H1 (cell line): ENCODE measurements around the gene RCC1. TPM values are rescaled to one million over a fixed set of nuclear protein-coding genes. Genes with fewer than 3 reads are reported as not detected.
A peak's percentile ranks its signal among the peaks of the same experiment; 100 is the strongest.

Experiments
- CTCF ChIA-PET: fragments of 300-600 bp; sonication (Branson Sonifier 250); formaldehyde crosslinking; loops from one replicate; lab custom pipeline; 2021; ENCODE audit not compliant: partially characterized antibody; lab: Charles Lee
- POLR2A ChIA-PET: fragments of 300-600 bp; sonication (Branson Sonifier 250); formaldehyde crosslinking; loops from one replicate; lab custom pipeline; 2021; ENCODE audit warnings: inconsistent platforms; ENCODE audit not compliant: partially characterized antibody; lab: Charles Lee
- DNase-seq, 2 experiments: peaks; one replicate each; pipeline versions ENCODE4 v3.0.0 to v3.0.0-alpha.2; 2010 to 2022; ENCODE audit warnings: low spot score in 2 of 2, low read depth in 1 of 2, mixed read lengths in 1 of 2
- FAIRE-seq: peaks from 2 replicates; lab custom pipeline; 2011; peaks lifted over from hg19 to GRCh38; lab: Jason Lieb, UNC
- H2AFZ ChIP-seq: 2 replicates; pipeline ENCODE4 v1.8.1; 2012; ENCODE audit warnings: low read length, inconsistent platforms
- H2AK5ac ChIP-seq: 2 replicates; pipeline ENCODE4 v1.6.1; 2013; ENCODE audit warnings: low read depth, low read length
- H2BK120ac ChIP-seq: replicated peaks from 2 replicates; pipeline ENCODE3; 2013; ENCODE audit warnings: low read depth, low read length, inconsistent platforms
- H2BK12ac ChIP-seq: 2 replicates; pipeline ENCODE4 v1.6.1; 2013; ENCODE audit warnings: low read depth, low read length
- H2BK15ac ChIP-seq: 2 replicates; pipeline ENCODE4 v1.6.1; 2013; ENCODE audit warnings: low read length
- H2BK20ac ChIP-seq: 2 replicates; pipeline ENCODE4 v1.6.1; 2013; ENCODE audit warnings: low read length
- H2BK5ac ChIP-seq: 2 replicates; pipeline ENCODE4 v1.6.1; 2013; ENCODE audit warnings: low read depth, low read length
- H3K14ac ChIP-seq: 2 replicates; pipeline ENCODE4 v1.6.1; 2013; ENCODE audit warnings: inconsistent platforms; ENCODE audit not compliant: insufficient read length
- H3K18ac ChIP-seq: 2 replicates; pipeline ENCODE4 v1.6.1; 2013; ENCODE audit warnings: low read length; ENCODE audit errors: extremely low read depth
- H3K23ac ChIP-seq: 2 replicates; pipeline ENCODE4 v1.6.1; 2013; ENCODE audit warnings: inconsistent platforms; ENCODE audit not compliant: insufficient read length
- H3K23me2 ChIP-seq: 2 replicates; pipeline ENCODE4 v1.6.1; 2013; ENCODE audit warnings: low read depth, low read length
- H3K27ac ChIP-seq: 2 replicates; pipeline ENCODE4 v1.6.1; 2011; ENCODE audit warnings: low read depth, low read length, inconsistent platforms
- H3K27me3 ChIP-seq, 4 experiments: replicated peaks in 1 of 4; 1 replicate in 1 of 4; 2 replicates in 3 of 4; pipeline versions ENCODE4 v1.6.1 to v1.8.1; 2011 to 2013; ENCODE audit warnings: low read length in 3 of 4, mild to moderate bottlenecking in 3 of 4, inconsistent platforms in 2 of 4, mixed read lengths in 2 of 4, moderate library complexity in 1 of 4; ENCODE audit not compliant: control insufficient read depth in 3 of 4, insufficient read depth in 3 of 4; ENCODE audit errors: extremely low read depth in 1 of 4
- H3K36me3 ChIP-seq, 4 experiments: 2 replicates each; pipeline versions ENCODE4 v1.6.1 to v1.8.1; 2011 to 2013; ENCODE audit warnings: mild to moderate bottlenecking in 4 of 4, low read length in 3 of 4, moderate library complexity in 2 of 4, control low read depth in 1 of 4, inconsistent platforms in 1 of 4; ENCODE audit not compliant: insufficient read depth in 4 of 4, control insufficient read depth in 2 of 4
- H3K4ac ChIP-seq: replicated peaks from 2 replicates; pipeline ENCODE3; 2013; ENCODE audit warnings: low read length, low read depth, mixed read lengths, inconsistent platforms; ENCODE audit not compliant: insufficient read length
- H3K4me1 ChIP-seq, 4 experiments: replicated peaks in 1 of 4; 1 replicate in 1 of 4; 2 replicates in 3 of 4; pipeline versions ENCODE4 v1.6.1 to v1.8.1; 2011 to 2013; ENCODE audit warnings: low read length in 3 of 4, inconsistent platforms in 2 of 4, mixed read lengths in 1 of 4; ENCODE audit not compliant: insufficient read depth in 4 of 4, control insufficient read depth in 3 of 4
- H3K4me2 ChIP-seq, 2 experiments: 2 replicates each; pipeline versions ENCODE4 v1.6.1 to v1.8.1; 2011 to 2013; ENCODE audit warnings: low read depth in 2 of 2, low read length in 2 of 2, control low read depth in 1 of 2, inconsistent platforms in 1 of 2, mild to moderate bottlenecking in 1 of 2; ENCODE audit not compliant: insufficient read depth in 1 of 2
- H3K4me3 ChIP-seq, 4 experiments: fragments of 200-600, 300-600 bp in 1 of 4; sonication (generic), shearing (Covaris generic), sonication (Bioruptor Twin) in 1 of 4; 2 replicates each; pipeline versions ENCODE4 v1.5.1 to v1.8.1; 2011 to 2016; ENCODE audit warnings: low read length in 4 of 4, low read depth in 3 of 4, control low read depth in 2 of 4, inconsistent platforms in 2 of 4, mild to moderate bottlenecking in 2 of 4, mixed read lengths in 1 of 4, moderate library complexity in 1 of 4; ENCODE audit not compliant: insufficient read depth in 2 of 4; ENCODE audit errors: extremely low read depth in 1 of 4
- H3K56ac ChIP-seq: replicated peaks from 2 replicates; pipeline ENCODE3; 2013; ENCODE audit warnings: low read depth, mild to moderate bottlenecking, mixed read lengths, low read length, inconsistent platforms; ENCODE audit not compliant: insufficient read length
- H3K79me1 ChIP-seq: 2 replicates; pipeline ENCODE4 v1.6.1; 2013; ENCODE audit warnings: low read depth, low read length, control low read depth
- H3K79me2 ChIP-seq, 2 experiments: 2 replicates each; pipeline versions ENCODE4 v1.6.1 to v1.8.1; 2012 to 2013; ENCODE audit warnings: low read length in 2 of 2, mild to moderate bottlenecking in 2 of 2, inconsistent platforms in 1 of 2; ENCODE audit not compliant: insufficient read depth in 2 of 2, control insufficient read depth in 1 of 2
- H3K9ac ChIP-seq, 4 experiments: replicated peaks in 1 of 4; 1 replicate in 1 of 4; 2 replicates in 3 of 4; pipeline versions ENCODE4 v1.6.1 to v1.8.1; 2011 to 2013; ENCODE audit warnings: low read depth in 3 of 4, low read length in 3 of 4, control low read depth in 2 of 4, mild to moderate bottlenecking in 2 of 4, moderate library complexity in 2 of 4, inconsistent platforms in 1 of 4; ENCODE audit errors: extremely low read depth in 1 of 4
- H3K9me3 ChIP-seq, 2 experiments: 2 replicates each; pipeline versions ENCODE4 v1.6.1 to v1.8.1; 2012 to 2013; ENCODE audit warnings: mild to moderate bottlenecking in 2 of 2, moderate library complexity in 2 of 2, control low read depth in 1 of 2, inconsistent platforms in 1 of 2, low read depth in 1 of 2, low read length in 1 of 2, mixed read lengths in 1 of 2; ENCODE audit not compliant: insufficient read depth in 2 of 2
- H4K20me1 ChIP-seq, 2 experiments: replicated peaks in 1 of 2; 2 replicates each; pipeline versions ENCODE3 to v1.8.1; 2011 to 2013; ENCODE audit warnings: inconsistent platforms in 2 of 2, low read length in 2 of 2, mild to moderate bottlenecking in 1 of 2; ENCODE audit not compliant: insufficient read depth in 2 of 2, control insufficient read depth in 1 of 2
- H4K5ac ChIP-seq: 2 replicates; pipeline ENCODE4 v1.6.1; 2013; ENCODE audit warnings: low read length, low read depth, mixed read lengths, inconsistent platforms; ENCODE audit not compliant: insufficient read length
- H4K8ac ChIP-seq: 2 replicates; pipeline ENCODE4 v1.8.0; 2013; ENCODE audit warnings: mild to moderate bottlenecking, moderate library complexity, low read length, inconsistent platforms; ENCODE audit not compliant: insufficient read depth; ENCODE audit errors: extremely low read depth
- H4K91ac ChIP-seq: replicated peaks from 2 replicates; pipeline ENCODE3; 2013; ENCODE audit warnings: low read length, mixed read lengths, inconsistent platforms; ENCODE audit not compliant: insufficient read length
- CREB1 ChIP-seq: IDR thresholded peaks from 2 replicates; pipeline ENCODE4 v1.6.1; 2012; ENCODE audit warnings: inconsistent platforms
- E2F6 ChIP-seq: IDR thresholded peaks from 2 replicates; pipeline ENCODE4 v1.6.1; 2012; ENCODE audit warnings: inconsistent platforms
- EZH2 ChIP-seq: fragments of 200-600 bp; sonication (generic); IDR thresholded peaks from 2 replicates; pipeline ENCODE4 v1.7.1; 2012; ENCODE audit warnings: low read depth, mild to moderate bottlenecking, moderate library complexity, low read length, inconsistent platforms; ENCODE audit not compliant: severe bottlenecking
- FOSL1 ChIP-seq: IDR thresholded peaks from 2 replicates; pipeline ENCODE4 v1.6.1; 2011; ENCODE audit warnings: mild to moderate bottlenecking, low read depth, low read length, moderate library complexity; ENCODE audit not compliant: insufficient read depth
- HDAC2 ChIP-seq, 2 experiments: fragments of 300-600 bp in 1 of 2; sonication (generic) in 1 of 2; IDR thresholded peaks; 2 replicates each; pipeline ENCODE4 v1.6.1; 2011 to 2012; ENCODE audit warnings: low read depth in 2 of 2, low read length in 2 of 2, mild to moderate bottlenecking in 2 of 2, moderate library complexity in 2 of 2, borderline replicate concordance in 1 of 2, inconsistent platforms in 1 of 2
- POLR2AphosphoS5 ChIP-seq: IDR thresholded peaks from 2 replicates; pipeline ENCODE4 v1.6.1; 2011; ENCODE audit warnings: low read depth, low read length
- SAP30 ChIP-seq: fragments of 300-600 bp; sonication (generic); IDR thresholded peaks from 2 replicates; pipeline ENCODE4 v1.7.1; 2012; ENCODE audit warnings: low read length, moderate library complexity, mild to moderate bottlenecking, inconsistent platforms; ENCODE audit not compliant: insufficient read depth, insufficient replicate concordance
- SIRT6 ChIP-seq: IDR thresholded peaks from one replicate; pipeline ENCODE4 v1.7.1; 2012; ENCODE audit warnings: low read length, inconsistent platforms
- SUZ12 ChIP-seq: fragments of 200-600 bp; sonication (generic); IDR thresholded peaks from 2 replicates; pipeline ENCODE4 v1.6.1; 2012; ENCODE audit warnings: mild to moderate bottlenecking, inconsistent platforms, low read length, moderate library complexity, mixed read lengths
- TBP ChIP-seq: IDR thresholded peaks from 2 replicates; pipeline ENCODE4 v1.6.1; 2011; ENCODE audit warnings: low read depth, low read length, improper control_type of control experiment
- WGBS, 2 experiments: shearing (Covaris generic) in 1 of 2; methylation state at CpG; one replicate each; pipeline versions ENCODE4 v1.1.6 to v1.1.7; 2013 to 2015; ENCODE audit warnings: low lambda C conversion rate in 2 of 2, mixed read lengths in 2 of 2, inconsistent platforms in 1 of 2, low coverage in 1 of 2, missing lambda C conversion rate in 1 of 2; ENCODE audit not compliant: insufficient replicate concordance in 2 of 2, insufficient coverage in 1 of 2, insufficient read length in 1 of 2; ENCODE audit errors: extremely low coverage in 1 of 2, missing lambda C conversion rate in 1 of 2; 5-methylcytosine and 5-hydroxymethylcytosine counted together
- polyA plus RNA-seq, 7 experiments: library from polyadenylated mRNA; depleted of rRNA in 3 of 7; stranded (reverse) in 5 of 7; unstranded in 2 of 7; fragments of >200 nt in 5 of 7; fragments of 200-250 nt in 2 of 7; gene quantifications; 1 replicate in 5 of 7; 2 replicates in 1 of 7; 4 replicates in 1 of 7; pipeline versions ENCODE4 v1.2.1 to v1.2.3, GENCODE V29; 2011 to 2013; ENCODE audit warnings: missing spikeins in 2 of 7, mixed read lengths in 2 of 7
- total RNA-seq: library from RNA; stranded (reverse); fragmentation: NEBNext Ultra II Directional; extraction: Animal tissue kit (Norgen Biotek cat#: 25700); gene quantifications from 2 replicates; pipeline ENCODE4 v1.2.1, GENCODE V29; 2021

The RCC1 gene
- total and polyA plus RNA-seq, 2 of the 8 experiments (the other 6 are each of a cell fraction or from before 2014, with no cell fraction given) = 48.5 to 98.4 TPM

GRCh38 chr1:28518745-28519341 lies 13.0 kb downstream of the RCC1 start:
- Histone ChIP-seq H3K4ac (peak overlapping the region; percentile 4), H3K23ac (no peak overlapping the region), H4K8ac (peak overlapping the region; percentile 95), H2BK120ac (peak overlapping the region; percentile 12), H3K4me3 (peak overlapping the region; percentile 66 to 83 (median 78)), H3K4me1 (peaks cover 7 to 16% (median 11%) of the 10 kb centered on the region in 4 experiments), H3K14ac (no peak overlapping the region), H4K91ac (peak overlapping the region; percentile 9), H3K9ac (peak overlapping the region; percentile 78 to 98 (median 88)), H3K9me3 (no peaks in the 10 kb centered on the region), H3K56ac (peak overlapping the region; percentile 90), H2AK5ac (peak overlapping the region; percentile 98), H2BK5ac (peak overlapping the region; percentile 96), H4K5ac (peak overlapping the region; percentile 84), H3K27me3 (no peaks in the 10 kb centered on the region), H4K20me1 (peaks cover 3 to 5% of the 10 kb centered on the region in 2 experiments), H3K79me1 (peaks cover 10% of the 10 kb centered on the region), H3K18ac (peak overlapping the region; percentile 99), H3K36me3 (peaks cover 0 to 6% (median 2%) of the 10 kb centered on the region in 4 experiments; a peak in 1 of 8 replicates), H3K4me2 (peak overlapping the region; percentile 97 to 99), H3K27ac (peak overlapping the region; percentile 82), H2BK12ac (peak overlapping the region; percentile 98; the same call in 1 of the 2 replicates), H2BK20ac (peak overlapping the region; percentile 48; the same call in 1 of the 2 replicates), H2AFZ (0 out of 2 replicates have a peak overlapping the region, but pooled peaks have one; percentile 3), H2BK15ac (peak overlapping the region; percentile 25), H3K79me2 (peaks cover 14 to 45% of the 10 kb centered on the region in 2 experiments; a peak in 3 of 4 replicates), H3K23me2 (peaks cover 6% of the 10 kb centered on the region)
- ChIA-PET CTCF (interaction anchor here (0.6 to 8.0 kb wide), 11 partner anchors 22 to 1713 kb away, joined by 3 to 59 read pairs (median 4); no protein-coding TSS in a partner anchor), POLR2A (interaction anchor here (0.6 to 31.3 kb wide), 21 partner anchors 8 to 281 kb away, joined by 3 to 660 read pairs (median 4); partner anchors contain the start of genes RAB42, RCC1, TAF12 and TRNAU1AP)
- 16% methylated on average over 20 of the region's 21 CpGs; no CpG with 5 or more reads in 1 of the 2 experiments for WGBS, 2 experiments
- FAIRE-seq = no peak
- peak in 1 of 2 experiments; percentile 76 for DNase-seq
- TF ChIP-seq FOSL1 = no peak
- TF ChIP-seq TBP = no peak
- no peak for TF ChIP-seq SIRT6
- peak; percentile 74 for TF ChIP-seq CREB1
- TF ChIP-seq POLR2AphosphoS5 = peak; percentile 66; the same call in 1 of the 2 replicates
- TF ChIP-seq SUZ12 = no peak
- TF ChIP-seq HDAC2 (IDR thresholded peaks at IDR 0.05; ENCODE audit: borderline replicate concordance in 1 of 2, low read depth in 2 of 2, low read length in 2 of 2) = 0 out of 4 replicates have a peak, but pooled peaks of 1 of the 2 experiments have one; percentile 36
- peak; percentile 90 for TF ChIP-seq SAP30
- no peak for TF ChIP-seq EZH2
- TF ChIP-seq E2F6 = 0 out of 2 replicates have a peak, but pooled peaks have one; percentile 4
